Endothelial cell of umbilical vein (primary cell): Measurements from ENCODE around the gene LOXL4.

Experiments used
- EZH2 ChIP-seq: IDR thresholded peaks from 2 replicates; pipeline ENCODE4 v1.6.1; 2012; ENCODE audit warnings: borderline replicate concordance, low read depth, mild to moderate bottlenecking, moderate library complexity, low read length, inconsistent platforms; ENCODE audit not compliant: severe bottlenecking
- POLR2A ChIP-seq: IDR thresholded peaks from 2 replicates; pipeline ENCODE4 v1.6.1; 2012; ENCODE audit warnings: low read depth, mild to moderate bottlenecking, control low read depth, low read length
- POLR2AphosphoS5 ChIP-seq: IDR thresholded peaks from 2 replicates; pipeline ENCODE4 v1.6.1; 2012; ENCODE audit warnings: low read depth, mild to moderate bottlenecking, control low read depth, low read length, moderate library complexity; ENCODE audit not compliant: insufficient read depth
- TF ChIP-seq, protein P1 (sequence below), 2 donors: IDR thresholded peaks; 1 replicate in 1 of 2; 2 replicates in 1 of 2; pipeline ENCODE4 v1.5.1; 2011; ENCODE audit warnings: low read length in 2 of 2, mild to moderate bottlenecking in 2 of 2, moderate library complexity in 2 of 2, control low read depth in 1 of 2, inconsistent platforms in 1 of 2, low read depth in 1 of 2; ENCODE audit not compliant: insufficient read depth in 1 of 2; ENCODE audit errors: extremely low read depth in 1 of 2

DNA sequence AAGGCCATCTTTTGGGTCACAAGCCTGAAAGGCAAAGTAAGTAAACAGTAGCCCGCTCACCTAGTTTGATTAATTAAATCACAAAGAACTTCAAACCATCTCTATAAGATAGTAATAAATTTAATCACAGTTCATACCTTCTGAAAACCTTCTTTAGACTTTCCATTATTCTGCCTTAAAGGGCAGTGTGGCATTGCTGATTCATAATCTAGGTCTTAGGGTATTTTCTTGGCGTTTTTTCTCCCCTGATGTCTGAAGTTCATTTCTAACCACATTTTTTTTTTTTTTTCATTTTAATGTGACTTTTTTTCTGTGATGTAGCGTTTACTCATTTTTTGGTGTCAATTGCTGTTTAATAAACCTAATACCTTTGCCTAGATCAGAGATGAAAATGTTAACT lies 27.5 kb downstream of the LOXL4 start:
- TF ChIP-seq POLR2A (no peak), EZH2 (no peak), POLR2AphosphoS5 (no peak)
- TF ChIP-seq, protein P1, sequence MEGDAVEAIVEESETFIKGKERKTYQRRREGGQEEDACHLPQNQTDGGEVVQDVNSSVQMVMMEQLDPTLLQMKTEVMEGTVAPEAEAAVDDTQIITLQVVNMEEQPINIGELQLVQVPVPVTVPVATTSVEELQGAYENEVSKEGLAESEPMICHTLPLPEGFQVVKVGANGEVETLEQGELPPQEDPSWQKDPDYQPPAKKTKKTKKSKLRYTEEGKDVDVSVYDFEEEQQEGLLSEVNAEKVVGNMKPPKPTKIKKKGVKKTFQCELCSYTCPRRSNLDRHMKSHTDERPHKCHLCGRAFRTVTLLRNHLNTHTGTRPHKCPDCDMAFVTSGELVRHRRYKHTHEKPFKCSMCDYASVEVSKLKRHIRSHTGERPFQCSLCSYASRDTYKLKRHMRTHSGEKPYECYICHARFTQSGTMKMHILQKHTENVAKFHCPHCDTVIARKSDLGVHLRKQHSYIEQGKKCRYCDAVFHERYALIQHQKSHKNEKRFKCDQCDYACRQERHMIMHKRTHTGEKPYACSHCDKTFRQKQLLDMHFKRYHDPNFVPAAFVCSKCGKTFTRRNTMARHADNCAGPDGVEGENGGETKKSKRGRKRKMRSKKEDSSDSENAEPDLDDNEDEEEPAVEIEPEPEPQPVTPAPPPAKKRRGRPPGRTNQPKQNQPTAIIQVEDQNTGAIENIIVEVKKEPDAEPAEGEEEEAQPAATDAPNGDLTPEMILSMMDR (IDR thresholded peaks at IDR 0.05; ENCODE audit: extremely low read depth in 1 of 2, insufficient read depth in 1 of 2, low read depth in 1 of 2, low read length in 2 of 2), result no peak
